T-helper 2 cell (primary cell): Measurements from ENCODE around the gene RPL13A.
A peak's percentile ranks its signal among the peaks of the same experiment; 100 is the strongest.

Experiments used
- DNase-seq, 5 experiments: peaks; one replicate each; pipeline versions ENCODE4 v3.0.0 to v3.0.0-alpha.2; 2012 to 2022

The RPL13A gene

DNA sequence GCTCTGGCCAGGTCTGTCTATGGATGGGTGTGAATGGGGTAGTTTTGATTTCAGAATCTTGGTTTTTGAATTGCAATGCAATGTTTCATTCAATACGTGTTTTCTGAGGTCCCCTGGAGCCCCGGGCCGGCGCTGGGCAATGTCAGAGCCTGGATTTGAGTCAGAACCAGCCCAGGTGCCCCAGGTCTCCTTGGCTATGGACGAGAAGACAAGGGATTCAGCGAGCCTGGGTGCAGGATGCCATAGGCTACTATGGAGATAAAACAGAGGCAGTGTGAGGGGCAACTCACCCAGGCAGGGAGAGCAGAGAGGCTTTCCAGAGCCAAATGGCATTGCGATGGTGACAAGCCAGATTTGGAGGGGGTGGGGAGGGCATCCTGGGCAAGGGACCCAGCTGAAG, 1.2 kb upstream of the RPL13A start:
- no peak for DNase-seq

DNA sequence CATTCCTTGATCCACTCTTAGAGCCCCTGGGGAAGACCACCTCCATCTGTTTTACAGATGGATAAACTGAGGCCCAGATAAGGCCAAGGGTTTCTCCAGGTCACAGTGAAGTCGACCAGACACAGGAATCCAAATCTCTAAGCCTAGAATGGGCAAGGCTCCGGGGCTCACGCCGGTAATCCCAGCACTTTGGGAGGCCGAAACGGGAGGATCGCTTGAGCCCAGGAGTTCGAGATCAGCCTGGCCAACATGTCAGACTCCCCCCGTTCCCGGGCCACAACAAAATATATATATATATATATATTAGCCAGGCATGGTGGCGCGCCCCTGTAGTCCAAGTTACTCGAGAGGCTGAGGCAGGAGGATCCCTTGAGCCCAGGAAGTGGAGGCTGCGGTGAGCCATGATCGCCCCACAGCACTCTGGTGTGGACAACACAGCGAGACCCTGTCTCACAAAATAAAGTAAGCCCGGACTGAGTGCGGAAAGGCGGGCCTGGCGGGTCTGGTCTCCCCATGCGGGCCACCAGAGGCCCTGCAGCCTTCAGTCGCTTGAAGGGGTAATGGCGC, 615 bp upstream of the RPL13A start:
- no peak for DNase-seq

DNA sequence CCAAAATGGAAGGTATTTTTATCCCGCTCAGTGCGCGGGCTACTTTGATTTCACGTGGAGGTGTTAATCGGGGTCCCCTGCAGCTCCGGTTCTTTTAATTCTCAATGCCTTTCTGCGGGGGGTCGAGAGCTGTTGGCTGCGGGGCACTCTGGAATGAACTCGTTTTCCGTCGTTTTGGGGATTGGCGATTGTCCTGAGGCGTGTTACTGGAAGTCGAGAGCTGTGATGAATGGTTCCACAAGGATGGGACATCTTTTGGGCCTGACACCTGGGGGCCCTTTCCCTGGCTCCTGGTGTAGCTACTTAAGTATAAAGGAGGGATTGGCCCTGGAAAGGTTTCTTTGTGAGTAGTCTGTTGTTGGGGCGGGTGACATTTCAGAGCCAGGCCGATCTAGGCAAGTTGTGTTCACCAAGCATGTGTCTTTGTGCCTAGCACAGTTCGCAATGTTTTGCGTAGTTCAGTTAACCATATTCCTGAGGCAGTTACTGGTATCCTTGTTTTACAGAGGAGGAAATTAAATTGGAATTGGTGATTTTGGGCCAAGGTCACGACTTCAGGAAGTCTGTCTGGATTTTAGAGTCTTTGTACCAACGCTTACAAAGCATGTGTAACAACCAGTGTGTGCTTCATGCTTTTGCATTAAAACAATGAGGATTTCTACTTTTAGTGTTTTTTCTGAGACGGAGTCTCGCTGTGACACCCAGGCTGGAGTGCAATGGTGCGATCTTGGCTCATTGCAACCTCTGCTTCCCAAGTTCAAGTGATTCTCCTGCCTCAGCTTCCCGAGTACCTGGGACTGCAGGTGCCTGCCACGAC, 846 bp downstream of the RPL13A start:
- no peak for DNase-seq

DNA sequence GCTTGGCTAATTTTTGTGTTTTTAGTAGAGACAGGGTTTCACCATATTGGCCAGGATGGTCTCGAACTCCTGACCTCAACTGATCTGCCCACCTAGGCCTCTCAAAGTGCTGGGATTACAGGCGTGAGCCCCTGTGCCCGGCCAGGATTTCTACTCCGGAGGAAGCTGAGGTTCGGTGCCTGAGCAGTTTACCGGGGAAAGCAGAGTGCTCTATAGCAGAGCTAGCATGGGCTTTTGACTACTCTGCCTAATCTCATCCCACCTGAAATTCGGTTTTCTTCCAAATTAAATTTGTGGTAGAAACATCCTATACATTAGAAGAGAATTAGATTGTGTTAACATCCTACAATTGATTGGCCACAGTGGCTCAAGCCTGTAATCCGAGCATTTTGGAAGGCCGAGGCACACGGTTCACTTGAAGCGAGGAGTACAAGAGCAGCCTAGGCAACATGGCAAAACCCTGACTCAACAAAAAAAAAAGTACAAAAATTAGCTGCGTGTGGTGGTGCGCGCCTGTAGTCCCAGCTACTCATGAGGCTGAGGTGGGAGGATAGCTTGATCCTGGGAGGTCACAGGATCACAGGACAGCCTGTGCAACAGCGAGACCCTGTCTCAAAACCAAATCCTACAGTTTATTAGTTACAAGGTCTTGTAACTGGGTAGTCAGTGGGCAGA, 1.6 kb downstream of the RPL13A start:
- peak in 1 of 5 experiments; percentile 45 for DNase-seq

DNA sequence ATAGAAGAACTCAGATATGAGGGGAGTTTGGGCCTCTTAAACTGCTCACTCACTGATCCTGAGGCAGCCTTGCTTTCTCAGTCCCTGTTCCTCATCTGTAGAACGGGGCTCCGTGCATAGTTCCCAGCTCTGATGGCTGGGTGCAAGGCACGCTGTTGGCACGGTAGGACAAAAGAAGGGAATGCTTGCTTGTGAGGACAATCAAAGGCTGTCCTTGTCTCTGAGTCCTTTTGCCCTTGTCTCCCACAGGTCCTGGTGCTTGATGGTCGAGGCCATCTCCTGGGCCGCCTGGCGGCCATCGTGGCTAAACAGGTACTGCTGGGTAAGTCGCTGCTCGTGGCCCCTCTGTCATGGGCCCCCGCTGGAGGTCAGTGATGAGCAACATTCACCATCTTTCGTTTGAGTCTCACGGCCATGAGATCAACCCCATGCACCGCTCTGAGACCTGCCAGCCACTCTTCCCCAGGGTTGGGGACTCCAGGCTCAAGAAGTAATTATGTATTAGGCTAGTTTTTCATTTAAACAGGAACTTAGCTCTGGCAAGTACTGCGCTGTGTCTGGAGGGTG, 2.3 kb downstream of the RPL13A start:
- peak in 3 of 5 experiments; percentile 37 to 67 (median 40) for DNase-seq

DNA sequence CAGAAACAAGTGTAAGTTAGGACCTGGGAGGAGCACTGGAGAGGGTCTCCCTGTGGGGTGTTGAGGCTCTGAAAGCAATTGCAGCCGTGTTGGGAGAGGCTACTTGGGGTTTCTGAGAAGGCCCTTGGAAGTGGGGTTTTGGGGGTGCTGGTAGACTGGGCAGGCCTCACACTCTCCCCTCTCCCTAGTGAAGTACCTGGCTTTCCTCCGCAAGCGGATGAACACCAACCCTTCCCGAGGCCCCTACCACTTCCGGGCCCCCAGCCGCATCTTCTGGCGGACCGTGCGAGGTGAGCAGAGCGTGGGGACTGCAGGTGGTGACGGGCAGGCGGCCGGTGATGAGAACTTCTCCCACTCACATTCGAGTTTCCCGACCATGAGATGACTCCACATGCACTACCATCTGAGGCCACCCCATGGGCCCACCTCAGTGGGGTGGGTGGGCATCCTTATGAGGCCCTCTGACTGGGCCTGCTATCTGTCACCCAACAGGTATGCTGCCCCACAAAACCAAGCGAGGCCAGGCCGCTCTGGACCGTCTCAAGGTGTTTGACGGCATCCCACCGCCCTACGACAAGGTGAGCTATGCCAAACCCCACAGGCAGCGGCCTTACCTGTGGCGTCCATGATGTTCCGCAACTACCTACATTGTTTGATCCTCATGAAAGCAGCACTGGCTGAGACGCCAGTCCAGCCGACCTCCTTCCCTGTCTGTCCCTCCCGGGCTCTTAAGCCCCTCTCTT, 3.0 kb downstream of the RPL13A start:
- peak in 1 of 5 experiments; percentile 59 for DNase-seq

DNA sequence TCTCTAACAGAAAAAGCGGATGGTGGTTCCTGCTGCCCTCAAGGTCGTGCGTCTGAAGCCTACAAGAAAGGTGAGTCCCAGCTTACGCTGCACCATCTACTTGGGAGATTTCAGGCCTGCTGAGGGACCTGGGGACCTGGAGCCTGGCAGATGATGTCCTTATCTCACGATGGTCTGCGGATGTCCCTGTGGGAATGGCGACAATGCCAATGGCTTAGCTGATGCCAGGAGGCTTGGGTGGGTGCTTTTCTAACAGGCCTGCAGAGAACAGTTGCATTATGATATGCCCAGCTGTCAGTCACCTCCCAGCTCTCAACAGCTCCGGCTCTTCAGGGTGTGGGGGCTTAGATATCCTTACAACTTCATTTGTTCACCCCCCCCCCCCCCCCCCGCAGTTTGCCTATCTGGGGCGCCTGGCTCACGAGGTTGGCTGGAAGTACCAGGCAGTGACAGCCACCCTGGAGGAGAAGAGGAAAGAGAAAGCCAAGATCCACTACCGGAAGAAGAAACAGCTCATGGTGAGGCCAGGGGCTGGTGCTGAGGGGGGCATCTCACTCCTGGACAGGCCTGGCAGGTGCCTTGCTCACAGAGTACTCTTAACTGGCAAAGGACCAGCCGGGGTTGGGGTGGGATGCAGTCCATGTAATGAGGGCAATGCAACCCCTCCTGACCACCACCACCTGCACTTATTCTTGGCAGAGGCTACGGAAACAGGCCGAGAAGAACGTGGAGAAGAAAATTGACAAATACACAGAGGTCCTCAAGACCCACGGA, 3.8 kb downstream of the RPL13A start:
- no peak for DNase-seq

DNA sequence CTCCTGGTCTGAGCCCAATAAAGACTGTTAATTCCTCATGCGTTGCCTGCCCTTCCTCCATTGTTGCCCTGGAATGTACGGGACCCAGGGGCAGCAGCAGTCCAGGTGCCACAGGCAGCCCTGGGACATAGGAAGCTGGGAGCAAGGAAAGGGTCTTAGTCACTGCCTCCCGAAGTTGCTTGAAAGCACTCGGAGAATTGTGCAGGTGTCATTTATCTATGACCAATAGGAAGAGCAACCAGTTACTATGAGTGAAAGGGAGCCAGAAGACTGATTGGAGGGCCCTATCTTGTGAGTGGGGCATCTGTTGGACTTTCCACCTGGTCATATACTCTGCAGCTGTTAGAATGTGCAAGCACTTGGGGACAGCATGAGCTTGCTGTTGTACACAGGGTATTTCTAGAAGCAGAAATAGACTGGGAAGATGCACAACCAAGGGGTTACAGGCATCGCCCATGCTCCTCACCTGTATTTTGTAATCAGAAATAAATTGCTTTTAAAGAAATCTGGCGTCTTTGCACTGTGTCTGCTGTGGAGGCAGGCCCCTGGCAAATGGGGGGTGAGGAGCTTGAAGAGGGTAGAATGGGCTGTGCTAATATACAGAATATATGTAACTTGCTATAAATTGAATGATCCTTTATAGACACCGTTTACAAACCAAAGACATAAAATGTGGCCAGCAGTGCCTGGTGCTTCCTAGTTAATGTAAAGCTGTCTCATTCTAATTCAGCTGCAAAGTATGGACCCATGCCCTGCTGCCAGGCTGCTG, 4.6 kb downstream of the RPL13A start:
- no peak for DNase-seq

DNA sequence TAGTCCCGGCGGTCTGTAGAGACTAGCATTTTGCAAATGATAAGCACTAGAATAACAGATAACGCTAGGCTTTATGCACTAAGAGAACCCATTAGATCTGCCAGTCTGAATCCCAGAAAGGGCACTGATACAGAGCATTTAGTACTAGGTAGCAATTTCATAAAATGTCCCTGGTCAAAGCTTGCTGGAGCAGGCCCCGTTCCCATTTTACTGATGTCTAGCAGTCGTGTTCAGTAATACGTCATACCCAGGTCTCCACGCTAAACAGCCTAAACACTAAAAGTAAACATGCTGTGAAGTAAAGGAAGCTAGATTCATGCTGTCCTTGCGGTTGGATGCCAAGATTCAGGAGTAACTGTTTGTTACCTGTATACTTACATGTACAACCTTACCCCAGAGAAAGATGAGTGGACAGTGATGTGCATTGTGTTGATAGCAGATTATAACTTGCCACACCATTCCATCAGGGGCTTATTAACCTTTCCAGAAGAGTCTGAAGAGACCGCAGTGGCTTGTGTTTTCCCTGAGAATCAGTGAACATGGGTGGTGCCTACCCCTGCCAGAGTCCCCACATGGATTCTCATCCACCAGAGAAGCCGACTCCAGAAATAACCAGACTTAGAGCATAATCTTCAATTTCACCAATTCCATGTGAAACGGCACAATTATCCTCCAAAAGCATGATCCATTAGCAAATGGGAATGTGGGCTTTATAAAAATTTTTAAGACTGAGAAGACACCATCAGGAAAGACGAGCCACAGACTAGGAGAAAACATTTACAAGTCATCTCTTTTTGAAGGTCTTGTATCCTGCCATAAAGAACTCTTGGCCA, 5.4 kb downstream of the RPL13A start:
- DNase-seq, result no peak

DNA sequence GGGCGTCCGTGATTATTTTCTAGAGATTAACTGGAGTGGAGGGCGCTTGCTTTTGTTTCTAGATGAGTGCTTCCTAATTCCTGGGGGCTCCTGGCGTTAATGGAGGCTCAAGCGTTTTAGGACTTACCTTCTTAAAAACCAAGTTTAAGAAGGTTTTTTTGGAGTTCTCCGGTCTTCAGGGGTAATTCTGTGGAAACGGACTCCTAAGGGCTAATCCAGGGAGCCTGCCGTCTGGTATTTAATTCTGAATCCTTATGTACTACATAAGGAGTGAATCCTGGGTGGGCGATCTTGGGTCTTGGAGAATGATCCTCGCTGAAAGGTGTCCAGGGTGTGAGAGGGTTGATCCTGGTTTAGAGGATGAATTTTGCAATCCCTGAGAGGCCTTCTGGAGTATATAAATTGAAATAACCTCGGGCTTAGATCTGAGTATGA, 9.2 kb downstream of the RPL13A start:
- DNase-seq, result no peak

DNA sequence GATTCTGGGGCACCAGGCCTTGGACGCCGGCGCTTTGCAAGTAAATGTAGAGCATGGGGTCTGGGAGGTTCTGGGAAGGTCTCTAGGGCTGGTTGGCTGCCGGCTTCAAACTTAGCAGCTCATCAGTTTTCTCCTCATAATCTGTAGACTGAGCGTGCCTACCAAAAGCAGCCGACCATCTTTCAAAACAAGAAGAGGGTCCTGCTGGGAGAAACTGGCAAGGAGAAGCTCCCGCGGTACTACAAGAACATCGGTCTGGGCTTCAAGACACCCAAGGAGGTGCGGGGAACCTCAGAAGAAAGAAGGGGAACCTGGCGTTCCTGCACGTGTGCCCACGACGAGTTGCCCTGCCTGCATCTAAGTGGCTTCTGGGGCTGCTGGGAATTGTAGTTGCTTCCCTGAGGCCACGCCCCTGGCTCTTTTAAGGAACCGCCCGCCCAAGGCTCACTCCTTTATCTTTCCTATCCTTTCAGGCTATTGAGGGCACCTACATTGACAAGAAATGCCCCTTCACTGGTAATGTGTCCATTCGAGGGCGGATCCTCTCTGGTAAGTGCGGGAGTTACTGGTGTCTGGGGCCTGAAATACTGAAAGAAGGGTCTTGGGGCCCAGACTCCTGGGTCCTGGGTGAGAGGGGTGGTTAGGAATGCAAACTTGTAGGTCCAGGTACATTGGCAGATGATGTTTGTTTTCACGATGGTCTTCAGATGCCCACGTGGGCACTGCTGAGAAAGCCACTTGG, 9.8 kb downstream of the RPL13A start:
- DNase-seq, result peak; percentile 46 to 89 (median 69)

DNA sequence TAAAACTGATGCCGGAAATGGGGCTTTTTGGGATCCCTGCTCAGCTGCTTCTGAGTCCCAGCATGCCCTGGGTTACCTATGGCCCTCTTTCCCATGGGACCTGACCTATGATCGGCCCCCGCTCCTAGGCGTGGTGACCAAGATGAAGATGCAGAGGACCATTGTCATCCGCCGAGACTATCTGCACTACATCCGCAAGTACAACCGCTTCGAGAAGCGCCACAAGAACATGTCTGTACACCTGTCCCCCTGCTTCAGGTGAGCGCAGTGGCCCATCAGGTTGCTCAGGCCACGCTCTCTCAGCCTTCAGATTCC, 10.3 kb downstream of the RPL13A start:
- DNase-seq, result peak in 1 of 5 experiments; percentile 30

DNA sequence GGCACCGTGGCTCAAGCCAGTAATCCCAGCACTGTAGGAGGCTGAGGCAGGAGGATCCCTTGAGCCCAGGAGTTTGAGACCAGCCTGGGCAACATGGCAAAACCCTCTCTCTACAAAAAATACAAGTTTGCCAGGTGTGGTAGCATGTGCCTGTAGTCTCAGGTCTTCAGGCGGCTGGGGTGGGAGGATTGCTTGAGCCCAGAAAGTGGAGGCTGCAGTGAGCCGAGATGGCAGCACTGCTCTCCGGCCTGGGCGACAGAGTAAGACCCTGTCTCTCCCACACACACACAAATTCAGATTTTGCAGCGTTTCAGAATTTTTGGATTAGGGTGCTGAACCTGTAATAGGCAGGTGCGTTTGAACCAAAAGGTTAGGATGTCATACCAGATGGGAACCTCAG, 11.1 kb downstream of the RPL13A start:
- no peak for DNase-seq

DNA sequence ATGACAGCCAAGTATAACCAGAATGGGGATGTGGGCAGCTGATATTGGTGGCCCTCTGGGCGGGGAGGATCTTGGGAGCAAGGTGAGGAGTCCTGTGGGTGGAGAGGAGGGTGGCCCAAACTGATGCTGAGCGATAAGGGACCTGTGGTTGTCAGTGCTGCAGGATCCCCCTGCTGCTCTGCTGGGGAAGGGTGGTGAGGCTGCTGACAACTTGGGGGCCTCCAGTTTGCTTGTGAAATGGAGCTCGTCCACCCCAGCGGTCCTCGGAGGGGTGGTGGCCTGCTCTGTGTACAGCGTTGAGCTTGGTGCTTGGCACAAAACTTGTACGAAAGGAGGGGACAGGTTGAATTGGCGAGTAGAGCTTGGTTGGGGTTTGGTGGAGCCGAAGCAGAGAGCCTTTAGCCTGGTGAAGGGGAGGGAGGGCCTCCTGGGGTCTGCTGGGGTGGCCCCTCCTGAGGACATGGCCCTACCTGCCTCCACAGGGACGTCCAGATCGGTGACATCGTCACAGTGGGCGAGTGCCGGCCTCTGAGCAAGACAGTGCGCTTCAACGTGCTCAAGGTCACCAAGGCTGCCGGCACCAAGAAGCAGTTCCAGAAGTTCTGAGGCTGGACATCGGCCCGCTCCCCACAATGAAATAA, 11.7 kb downstream of the RPL13A start:
- DNase-seq, result peak in 2 of 5 experiments; percentile 51 to 88

DNA sequence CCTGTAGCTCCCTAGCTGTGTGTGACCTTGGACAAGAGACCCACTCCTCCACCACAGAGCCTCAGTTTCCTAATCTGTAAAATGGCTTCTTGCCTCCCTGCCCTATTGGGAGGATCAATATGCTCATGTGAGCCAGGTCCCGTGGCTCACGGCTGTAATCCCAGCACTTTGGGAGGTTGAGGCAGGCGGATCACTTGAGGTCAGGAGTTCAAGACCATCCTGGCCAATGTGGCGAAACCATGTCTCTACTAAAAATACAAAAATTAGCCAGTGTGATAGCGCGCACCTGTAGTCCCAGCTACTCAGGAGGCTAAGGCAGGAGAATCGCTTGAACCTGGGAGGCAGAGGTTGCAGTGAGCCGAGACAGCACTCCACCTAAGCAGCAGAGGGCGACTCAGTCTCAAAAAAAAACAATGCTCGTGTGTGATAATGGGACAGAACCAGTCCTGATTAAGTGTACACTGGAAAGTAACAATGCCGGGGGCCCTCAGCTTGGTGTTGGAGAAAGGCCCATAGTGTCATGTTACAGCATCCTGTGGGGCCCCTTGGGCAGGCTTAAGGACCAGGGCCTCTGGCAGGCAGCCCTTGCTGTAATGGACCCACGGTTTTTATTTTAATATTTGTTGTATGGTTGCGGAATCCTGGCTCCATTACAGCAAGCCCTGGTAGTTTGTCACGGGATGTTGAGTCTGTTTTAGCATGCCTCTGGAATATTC, 15.6 kb downstream of the RPL13A start:
- peak in 2 of 5 experiments; percentile 41 to 76 for DNase-seq

DNA sequence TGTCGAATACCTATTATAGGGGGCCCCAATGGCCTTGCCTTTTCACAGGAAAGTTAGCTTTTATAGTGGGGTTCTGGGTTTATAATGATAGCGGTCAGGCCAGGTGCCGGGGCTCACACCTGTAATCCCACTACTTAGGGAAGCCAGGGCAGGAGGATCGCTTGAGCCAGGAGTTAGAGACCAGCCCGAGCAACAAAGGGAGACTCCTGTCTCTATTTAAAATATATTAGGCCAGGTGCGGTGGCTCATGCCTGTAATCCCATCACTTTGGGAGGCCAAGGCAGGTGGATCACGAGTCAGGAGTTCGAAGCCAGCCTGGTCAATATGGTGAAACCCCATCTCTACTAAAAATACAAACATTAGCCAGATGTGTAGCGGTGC, 16.2 kb downstream of the RPL13A start:
- no peak for DNase-seq

DNA sequence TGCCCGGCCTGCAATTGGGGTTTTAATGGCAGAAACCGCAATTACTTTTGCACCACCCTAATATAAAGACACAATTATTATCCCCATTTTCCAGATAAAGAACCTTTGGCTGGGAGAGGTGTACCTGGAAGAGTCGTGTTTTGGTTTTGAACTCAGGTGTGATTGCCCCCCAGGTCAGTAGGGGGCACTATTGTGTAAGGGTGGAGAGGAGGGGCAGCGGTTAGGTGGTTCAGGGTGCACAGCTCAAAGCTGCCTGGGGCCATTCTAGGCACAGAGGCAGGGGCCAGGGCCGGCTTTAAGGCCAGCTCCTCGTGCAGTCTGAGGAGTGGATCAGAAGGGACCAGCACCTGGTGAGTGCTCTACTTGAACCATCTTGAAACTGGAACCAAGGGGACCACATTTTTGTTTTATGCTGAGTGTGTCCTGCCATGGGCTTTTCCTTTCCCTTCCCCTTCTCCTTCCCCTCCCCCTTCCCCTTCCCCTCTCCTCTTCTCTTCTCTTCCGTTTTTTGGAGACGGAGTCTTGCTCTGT, 19.2 kb downstream of the RPL13A start:
- peak; percentile 44 to 77 (median 65) for DNase-seq
